HL-60/S4 (cell line): ENCODE results near the gene PIBF1.

Source experiments
- in situ Hi-C: fragments of 300-500 bp; cut with MboI; formaldehyde crosslinking; loops from 2 replicates; pipeline ENCODE4 v1.14.3; 2022; ENCODE audit warnings: low sequenced_read_pairs

The PIBF1 gene

DNA sequence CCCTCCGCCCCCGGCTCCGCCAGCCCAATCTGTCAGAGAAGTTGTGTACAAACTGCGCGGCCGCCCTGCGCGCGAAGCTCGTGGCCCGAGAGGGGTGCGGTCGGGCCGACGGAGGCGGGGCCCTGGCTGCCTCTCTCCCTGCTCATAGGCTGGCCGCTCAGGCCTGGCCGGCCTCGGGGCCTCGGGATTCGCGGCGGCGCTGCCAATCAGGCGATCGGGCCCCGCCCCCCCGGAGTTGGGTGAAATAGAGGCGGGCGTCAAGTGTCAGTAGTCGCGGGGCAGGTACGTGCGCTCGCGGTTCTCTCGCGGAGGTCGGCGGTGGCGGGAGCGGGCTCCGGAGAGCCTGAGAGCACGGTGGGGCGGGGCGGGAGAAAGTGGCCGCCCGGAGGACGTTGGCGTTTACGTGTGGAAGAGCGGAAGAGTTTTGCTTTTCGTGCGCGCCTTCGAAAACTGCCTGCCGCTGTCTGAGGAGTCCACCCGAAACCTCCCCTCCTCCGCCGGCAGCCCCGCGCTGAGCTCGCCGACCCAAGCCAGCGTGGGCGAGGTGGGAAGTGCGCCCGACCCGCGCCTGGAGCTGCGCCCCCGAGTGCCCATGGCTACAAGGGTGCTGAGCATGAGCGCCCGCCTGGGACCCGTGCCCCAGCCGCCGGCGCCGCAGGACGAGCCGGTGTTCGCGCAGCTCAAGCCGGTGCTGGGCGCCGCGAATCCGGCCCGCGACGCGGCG, 277.0 kb downstream of the PIBF1 start, which contains the start of gene KLF5:
KLF5 (plus strand) TSS at position 270 of the 724 bp plus-strand sequence; CDS start at position 593, 323 bp downstream.
- in situ Hi-C loops = no loop called here

DNA sequence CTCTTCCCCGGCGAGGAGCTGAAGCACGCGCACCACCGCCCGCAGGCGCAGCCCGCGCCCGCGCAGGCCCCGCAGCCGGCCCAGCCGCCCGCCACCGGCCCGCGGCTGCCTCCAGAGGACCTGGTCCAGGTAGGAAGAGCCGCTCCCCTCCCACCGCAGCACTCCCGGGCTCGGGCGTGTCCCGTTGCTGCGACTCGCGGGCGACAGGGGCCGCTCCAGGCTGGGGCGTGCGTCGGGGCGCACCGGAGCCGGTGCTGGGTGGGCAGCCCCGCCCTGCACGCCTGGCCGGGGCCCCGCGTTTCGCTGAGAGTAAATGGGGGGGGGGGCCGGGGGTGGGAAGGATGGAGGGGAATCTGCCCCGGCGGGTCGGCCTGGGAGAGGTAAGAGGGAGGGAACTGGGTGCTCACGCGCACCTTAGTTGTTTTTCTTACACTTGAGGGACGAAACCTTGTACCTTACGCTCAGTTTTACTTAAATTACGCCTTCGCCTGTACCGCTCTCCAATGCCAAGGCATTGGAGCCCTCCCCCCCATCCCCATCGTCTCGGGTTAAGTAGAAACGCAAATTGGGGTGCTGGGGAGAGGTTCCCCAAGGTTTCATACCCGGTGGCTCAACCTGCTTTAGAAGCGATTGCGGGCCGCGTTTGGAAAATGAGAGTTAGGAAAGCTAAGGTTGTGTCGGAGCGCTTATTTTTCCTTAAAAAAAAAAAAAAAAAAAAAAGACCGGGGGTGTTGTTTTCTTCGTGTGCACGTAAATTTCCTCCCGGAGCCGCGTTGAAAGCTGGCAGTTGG, 277.7 kb downstream of the PIBF1 start:
- in situ Hi-C loops = no loop called here

DNA sequence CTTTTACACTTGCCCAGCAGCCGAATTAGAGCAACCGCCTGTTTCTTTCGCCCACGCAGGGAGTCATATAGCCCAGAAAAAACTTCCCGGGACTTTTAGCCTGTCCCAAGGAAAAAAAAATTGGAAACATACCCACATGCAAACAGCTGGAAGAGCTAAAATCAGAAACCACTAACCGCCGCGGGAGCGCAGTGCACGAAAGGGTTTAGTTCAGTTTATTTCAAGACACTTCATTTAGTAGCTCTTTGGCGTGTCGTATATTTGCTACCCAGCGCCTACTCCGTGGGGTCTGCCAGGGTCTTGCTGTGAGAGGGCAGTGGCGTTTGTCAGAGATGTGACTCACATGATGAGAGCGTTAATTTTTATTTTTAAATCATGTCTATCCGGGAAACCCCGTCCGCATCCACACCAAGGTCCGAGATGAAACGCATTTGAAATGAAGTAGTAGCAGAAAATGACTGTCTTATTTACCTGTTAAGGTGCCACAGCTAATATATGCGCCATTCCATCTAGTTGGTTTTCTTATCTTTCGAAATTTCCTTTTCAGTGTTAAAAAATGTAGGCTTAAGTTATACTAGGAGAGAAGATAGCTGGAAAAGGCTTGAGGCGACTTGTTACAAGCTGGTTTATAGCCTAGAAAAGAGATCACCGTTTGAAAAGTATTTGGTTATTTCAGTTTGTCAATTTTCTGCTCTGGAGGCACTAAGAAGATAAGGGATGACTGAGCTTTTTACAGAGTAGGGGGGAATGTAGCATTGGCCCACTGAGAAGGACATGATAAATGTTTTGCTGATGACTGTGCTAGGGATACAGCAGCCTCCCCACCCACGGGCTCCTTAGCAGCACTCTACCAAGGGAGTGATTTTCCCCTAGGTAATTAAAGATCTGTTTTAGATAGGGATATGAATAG, 278.6 kb downstream of the PIBF1 start:
- in situ Hi-C loops = no loop called here

DNA sequence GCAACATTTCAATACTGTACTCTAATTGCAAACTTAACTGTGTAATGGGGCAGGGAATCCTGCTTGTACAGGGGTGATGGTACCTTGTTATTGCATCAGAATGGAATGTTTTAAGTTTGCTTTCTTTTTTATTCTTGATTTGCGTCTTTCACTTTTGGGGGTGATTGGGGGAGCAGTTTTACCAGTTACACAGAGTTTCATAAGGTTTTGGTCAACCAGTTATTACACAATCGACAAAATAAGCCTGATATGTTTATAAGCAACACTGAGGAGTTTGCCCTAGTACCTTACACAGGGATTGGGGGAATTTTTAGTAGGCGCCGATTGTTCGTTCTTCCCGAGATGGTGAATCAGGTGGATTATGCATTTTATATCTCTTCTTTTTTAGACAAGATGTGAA, 279.5 kb downstream of the PIBF1 start:
- in situ Hi-C loops = no loop called here

DNA sequence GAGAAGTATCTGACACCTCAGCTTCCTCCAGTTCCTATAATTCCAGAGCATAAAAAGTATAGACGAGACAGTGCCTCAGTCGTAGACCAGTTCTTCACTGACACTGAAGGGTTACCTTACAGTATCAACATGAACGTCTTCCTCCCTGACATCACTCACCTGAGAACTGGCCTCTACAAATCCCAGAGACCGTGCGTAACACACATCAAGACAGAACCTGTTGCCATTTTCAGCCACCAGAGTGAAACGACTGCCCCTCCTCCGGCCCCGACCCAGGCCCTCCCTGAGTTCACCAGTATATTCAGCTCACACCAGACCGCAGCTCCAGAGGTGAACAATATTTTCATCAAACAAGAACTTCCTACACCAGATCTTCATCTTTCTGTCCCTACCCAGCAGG, 279.9 kb downstream of the PIBF1 start:
- in situ Hi-C loops = no loop called here

DNA sequence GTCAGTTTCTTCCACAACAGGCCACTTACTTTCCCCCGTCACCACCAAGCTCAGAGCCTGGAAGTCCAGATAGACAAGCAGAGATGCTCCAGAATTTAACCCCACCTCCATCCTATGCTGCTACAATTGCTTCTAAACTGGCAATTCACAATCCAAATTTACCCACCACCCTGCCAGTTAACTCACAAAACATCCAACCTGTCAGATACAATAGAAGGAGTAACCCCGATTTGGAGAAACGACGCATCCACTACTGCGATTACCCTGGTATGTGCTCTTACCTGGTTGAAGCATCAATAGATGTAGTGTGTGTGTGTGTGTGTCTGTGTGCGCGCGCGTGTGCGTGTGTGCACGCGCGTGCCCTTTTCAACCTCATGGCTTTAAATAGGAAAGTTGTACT, 280.5 kb downstream of the PIBF1 start:
- in situ Hi-C loops = no loop called here

DNA sequence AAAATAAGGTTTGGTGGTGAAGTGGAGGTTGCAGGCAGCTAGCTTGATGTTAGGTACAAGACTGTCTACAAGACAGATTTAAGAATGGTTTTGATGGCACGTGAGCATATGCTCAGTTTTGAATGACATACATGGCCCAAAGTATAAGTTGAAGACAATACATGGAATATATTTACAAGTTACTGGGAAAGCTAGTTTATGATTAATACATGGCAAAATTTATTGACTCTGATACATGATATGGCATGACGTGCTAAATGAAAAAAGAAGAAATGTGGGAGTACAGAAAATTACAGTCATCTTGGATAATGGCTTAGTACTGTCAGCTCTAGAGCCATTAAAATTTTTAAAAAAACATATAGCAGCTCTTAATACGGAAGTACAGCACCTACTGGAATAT, 281.2 kb downstream of the PIBF1 start:
- in situ Hi-C loops = no loop called here

DNA sequence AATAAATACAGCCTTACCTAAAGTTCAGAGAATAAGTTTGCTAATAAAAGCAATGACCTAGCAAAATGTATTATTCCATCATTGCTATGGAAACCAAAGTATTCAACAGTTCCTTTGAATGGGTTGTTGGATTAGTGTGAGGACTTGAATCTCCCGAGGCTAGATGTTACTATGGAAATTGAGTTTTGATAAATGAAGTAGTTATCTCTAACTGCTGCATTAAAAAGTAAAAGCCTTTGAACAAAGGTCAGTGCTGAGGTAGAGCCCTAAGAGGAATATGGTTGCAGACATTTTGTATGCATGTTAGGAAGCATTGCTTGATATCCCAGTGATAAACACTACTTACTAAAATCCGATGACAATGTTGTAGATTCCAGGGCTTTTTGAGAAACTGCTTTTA, 283.1 kb downstream of the PIBF1 start:
- in situ Hi-C loops = no loop called here

DNA sequence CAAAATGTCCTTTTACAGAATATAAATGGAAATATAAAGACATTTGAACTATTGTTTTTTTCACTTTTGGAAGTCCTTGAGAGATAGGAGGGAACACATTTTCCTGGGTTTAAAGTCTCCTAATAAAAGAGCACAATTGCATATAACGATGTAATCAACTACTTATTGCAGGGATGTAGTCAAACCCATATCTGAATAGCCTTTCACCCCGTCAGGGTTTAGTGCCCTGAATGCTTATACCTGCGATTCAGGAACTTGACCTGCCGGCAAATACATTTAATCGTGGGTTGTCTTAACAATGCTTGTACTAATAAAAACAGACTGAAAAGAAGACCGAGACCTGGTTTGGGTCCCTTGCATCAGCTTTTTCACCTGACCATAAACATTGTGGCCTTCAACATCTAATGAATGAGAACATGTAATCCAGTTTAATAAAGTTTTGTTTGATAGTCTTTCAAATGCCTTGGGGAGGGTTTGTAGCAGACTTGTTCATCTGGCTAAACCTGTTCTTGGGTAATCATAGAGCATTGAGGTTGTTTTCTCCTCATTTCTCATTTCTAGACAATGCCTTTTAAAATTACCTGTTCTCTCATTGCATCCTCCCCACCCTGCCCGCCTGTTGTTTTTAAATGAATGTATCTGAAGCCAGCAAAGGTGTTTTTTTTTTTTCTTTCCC, 283.9 kb downstream of the PIBF1 start:
- in situ Hi-C loops = no loop called here
